Thoracic aorta (tissue), 2 donors: ENCODE results near the gene SEZ6L. TPM values are rescaled to one million over a fixed set of nuclear protein-coding genes. Genes with fewer than 3 reads are reported as not detected.

ENCODE experiments used
- ATAC-seq: fragments of 150-250 bp; one replicate; pipeline ENCODE4 v1.8.0; 2017; ENCODE audit warnings: low read depth; ENCODE audit not compliant: insufficient number of reproducible peaks, low FRiP score
- DNase-seq: peaks from one replicate; pipeline ENCODE4 v3.0.0-alpha.2; 2020; ENCODE audit warnings: low spot score
- H3K27ac ChIP-seq, 2 donors: fragments of 200-600 bp; sonication (generic); 1 replicate in 1 of 2; 2 replicates in 1 of 2; pipeline ENCODE4 v1.5.1; 2016; ENCODE audit warnings: mild to moderate bottlenecking in 2 of 2, moderate library complexity in 2 of 2
- H3K27me3 ChIP-seq: fragments of 200-600 bp; sonication (generic); replicated peaks from 2 replicates; pipeline ENCODE4 v1.6.0; 2016; ENCODE audit warnings: mild to moderate bottlenecking; ENCODE audit not compliant: insufficient read depth
- H3K36me3 ChIP-seq: fragments of 200-600 bp; sonication (generic); one replicate; pipeline ENCODE4 v1.5.1; 2016
- H3K4me1 ChIP-seq, 2 donors: fragments of 200-600 bp; sonication (generic); 1 replicate in 1 of 2; 2 replicates in 1 of 2; pipeline versions ENCODE4 v1.5.1 to v1.6.0; 2016; ENCODE audit warnings: low read depth in 2 of 2, mild to moderate bottlenecking in 1 of 2; ENCODE audit not compliant: control insufficient read depth in 1 of 2
- H3K4me3 ChIP-seq: fragments of 200-600 bp; sonication (generic); 2 replicates; pipeline ENCODE4 v1.5.1; 2016; ENCODE audit warnings: mild to moderate bottlenecking
- H3K9me3 ChIP-seq: fragments of 200-600 bp; sonication (generic); 2 replicates; pipeline ENCODE4 v1.5.1; 2016
- total RNA-seq, 2 donors: library from RNA; depleted of rRNA; stranded (reverse); fragments of >200 nt; gene quantifications; one replicate each; pipeline versions ENCODE4 v1.1.0 to v1.2.3, GENCODE V29; 2016
- TF ChIP-seq, protein P1 (sequence below): fragments of 200-600 bp; sonication (generic); IDR thresholded peaks from one replicate; pipeline ENCODE4 v1.5.1; 2019; ENCODE audit warnings: antibody characterized with exemption

The SEZ6L gene
- total RNA-seq, 2 donors from 2014 or later = 0.21 TPM; not detected in 1

DNA sequence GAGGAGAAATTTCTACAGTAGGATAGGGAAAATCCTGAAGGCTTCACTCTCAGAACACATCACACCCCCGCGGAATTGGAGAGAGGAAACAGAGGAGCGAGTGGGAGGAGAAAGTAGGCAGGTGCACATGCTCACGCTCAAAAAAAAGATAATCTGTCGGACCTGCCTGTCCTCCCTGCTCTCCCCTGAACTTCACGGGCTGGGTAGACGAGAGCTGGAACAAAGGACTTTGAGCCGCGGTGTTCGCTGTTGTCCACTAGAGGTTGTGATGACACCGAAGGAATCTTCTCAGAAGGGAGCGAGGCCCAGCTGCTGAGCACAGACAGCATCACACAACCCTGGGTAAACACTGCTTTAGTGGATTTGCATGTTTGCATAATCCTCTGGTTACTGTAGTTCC, 5.0 kb downstream of the SEZ6L start:
- Histone ChIP-seq H3K36me3 (no peaks in the 10 kb centered on the region), H3K4me1 (peaks cover 3 to 10% of the 10 kb centered on the region in 2 donors), H3K9me3 (no peaks in the 10 kb centered on the region), H3K27me3 (peaks cover 8% of the 10 kb centered on the region), H3K27ac (no peak overlapping the region), H3K4me3 (no peak overlapping the region)
- TF ChIP-seq, protein P1, sequence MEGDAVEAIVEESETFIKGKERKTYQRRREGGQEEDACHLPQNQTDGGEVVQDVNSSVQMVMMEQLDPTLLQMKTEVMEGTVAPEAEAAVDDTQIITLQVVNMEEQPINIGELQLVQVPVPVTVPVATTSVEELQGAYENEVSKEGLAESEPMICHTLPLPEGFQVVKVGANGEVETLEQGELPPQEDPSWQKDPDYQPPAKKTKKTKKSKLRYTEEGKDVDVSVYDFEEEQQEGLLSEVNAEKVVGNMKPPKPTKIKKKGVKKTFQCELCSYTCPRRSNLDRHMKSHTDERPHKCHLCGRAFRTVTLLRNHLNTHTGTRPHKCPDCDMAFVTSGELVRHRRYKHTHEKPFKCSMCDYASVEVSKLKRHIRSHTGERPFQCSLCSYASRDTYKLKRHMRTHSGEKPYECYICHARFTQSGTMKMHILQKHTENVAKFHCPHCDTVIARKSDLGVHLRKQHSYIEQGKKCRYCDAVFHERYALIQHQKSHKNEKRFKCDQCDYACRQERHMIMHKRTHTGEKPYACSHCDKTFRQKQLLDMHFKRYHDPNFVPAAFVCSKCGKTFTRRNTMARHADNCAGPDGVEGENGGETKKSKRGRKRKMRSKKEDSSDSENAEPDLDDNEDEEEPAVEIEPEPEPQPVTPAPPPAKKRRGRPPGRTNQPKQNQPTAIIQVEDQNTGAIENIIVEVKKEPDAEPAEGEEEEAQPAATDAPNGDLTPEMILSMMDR = no peak
- DNase-seq = no peak
- no peak for ATAC-seq

DNA sequence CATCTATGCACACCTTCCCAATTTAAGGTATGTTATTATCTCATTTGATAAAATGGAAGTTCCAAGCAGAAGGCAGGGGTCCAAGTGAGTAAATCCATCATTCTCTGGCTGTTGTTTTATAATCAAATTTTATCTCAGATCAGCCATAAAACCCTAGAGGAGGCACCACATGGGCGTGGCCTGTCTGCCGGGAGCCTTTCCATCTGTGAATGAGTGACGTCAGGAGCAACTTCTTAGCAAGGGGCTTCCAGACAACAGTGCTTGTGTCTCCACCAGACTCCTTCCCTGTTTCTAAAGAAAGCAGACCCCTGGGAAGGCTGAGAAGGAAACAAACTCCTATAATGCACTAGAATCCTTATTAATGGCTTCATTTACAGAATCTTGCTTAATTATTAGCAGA, 13.5 kb downstream of the SEZ6L start:
- H3K9me3 ChIP-seq = no peaks in the 10 kb centered on the region

DNA sequence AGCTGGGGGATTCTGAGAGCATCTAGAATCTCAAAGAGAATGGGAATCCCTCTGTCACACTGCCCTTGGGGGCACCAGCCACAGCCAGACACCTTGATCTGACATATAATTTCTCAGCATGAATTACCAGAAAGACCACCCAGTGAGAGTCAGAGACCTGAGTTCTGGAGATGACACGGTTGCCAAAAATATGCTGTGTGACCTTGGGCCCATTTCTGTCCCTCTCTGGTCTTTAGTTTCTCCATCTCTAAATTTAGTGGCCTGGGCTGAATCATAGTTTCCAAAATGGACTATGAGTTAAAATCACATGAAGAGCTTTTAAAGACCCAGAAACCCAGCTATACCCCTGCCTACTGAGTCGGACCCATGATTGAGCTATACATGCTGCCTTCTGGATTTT, 15.9 kb downstream of the SEZ6L start:
- TF ChIP-seq, protein P1 = no peak
- no peak for ATAC-seq
- Histone ChIP-seq H3K4me3 (no peak overlapping the region), H3K9me3 (no peaks in the 10 kb centered on the region), H3K27me3 (no peaks in the 10 kb centered on the region), H3K4me1 (no peaks in the 10 kb centered on the region), H3K36me3 (no peaks in the 10 kb centered on the region), H3K27ac (no peak overlapping the region)
- DNase-seq = no peak

More for the DNA sequence above, 13.5 kb downstream of the SEZ6L start:
- Histone ChIP-seq H3K36me3 (no peaks in the 10 kb centered on the region), H3K4me1 (no peaks in the 10 kb centered on the region), H3K27ac (no peak overlapping the region), H3K4me3 (no peak overlapping the region), H3K27me3 (no peaks in the 10 kb centered on the region)
- ATAC-seq (no peak), DNase-seq (no peak)
- TF ChIP-seq, protein P1 = no peak

DNA sequence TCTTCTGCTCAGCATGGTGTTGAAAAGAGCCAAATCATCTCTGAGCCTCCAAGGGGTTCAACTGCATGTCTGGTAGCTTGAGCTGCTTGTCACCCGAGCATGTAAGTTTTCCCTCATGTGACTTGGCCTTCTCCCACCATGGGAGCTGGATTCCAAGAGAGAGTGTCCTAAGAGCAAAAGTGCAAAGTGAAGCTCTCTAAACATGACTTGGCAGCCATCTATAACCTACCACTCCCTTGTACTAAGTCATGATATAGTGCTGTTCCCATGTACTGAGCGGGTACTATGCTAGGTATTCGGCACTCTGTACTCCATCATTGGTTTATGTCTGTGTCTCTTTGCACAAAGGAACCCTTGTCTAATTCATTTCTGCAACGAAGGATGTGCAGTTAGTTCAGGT, 19.1 kb downstream of the SEZ6L start:
- ATAC-seq (no peak), DNase-seq (no peak)
- Histone ChIP-seq H3K27me3 (no peaks in the 10 kb centered on the region), H3K27ac (no peak overlapping the region), H3K4me3 (no peak overlapping the region), H3K4me1 (no peaks in the 10 kb centered on the region), H3K9me3 (no peaks in the 10 kb centered on the region), H3K36me3 (no peaks in the 10 kb centered on the region)
- TF ChIP-seq, protein P1 = no peak

DNA sequence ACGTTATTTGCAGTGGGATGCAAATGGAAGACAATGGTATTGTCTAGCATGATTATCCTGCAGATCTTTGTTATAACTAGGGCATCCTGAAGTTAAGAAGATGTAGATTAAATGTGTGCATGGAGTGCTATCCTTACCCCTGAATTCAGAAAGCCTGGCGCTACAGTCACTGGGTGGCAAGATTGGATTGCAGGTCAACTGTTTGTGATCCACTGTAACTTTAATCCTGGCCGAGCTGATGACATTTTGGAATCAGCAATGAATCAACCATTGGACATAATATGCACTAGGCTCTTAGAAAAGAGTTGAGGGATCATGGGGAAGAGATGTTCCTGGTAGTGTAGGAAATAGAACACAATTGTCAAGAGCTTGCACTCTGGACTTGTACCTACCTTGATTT, 25.1 kb downstream of the SEZ6L start:
- H3K4me3 ChIP-seq = no peak overlapping the region
- no peaks in the 10 kb centered on the region for H3K27me3 ChIP-seq
- no peak for DNase-seq
- TF ChIP-seq, protein P1 = no peak
- H3K27ac ChIP-seq = no peak overlapping the region
- H3K4me1 ChIP-seq = no peaks in the 10 kb centered on the region
- H3K36me3 ChIP-seq = no peaks in the 10 kb centered on the region
- ATAC-seq = no peak
- H3K9me3 ChIP-seq = no peaks in the 10 kb centered on the region
